ENCODE measurements around the gene SLC8A1. TPM values are rescaled to one million over a fixed set of nuclear protein-coding genes. Genes with fewer than 3 reads are reported as not detected.

SLC8A1 gene
- total RNA-seq, 4 donors from 2014 or later, result 2.2 to 45.0 (median 9.6) TPM

GRCh38 chr2:40458271-40458794 lies 6.4 kb upstream of the SLC8A1 start:
- H3K36me3 ChIP-seq, result no peaks in the 10 kb centered on the region
- DNase-seq, result no peak
- intact Hi-C loops (cut with DNase I), result no loop called here
- no peak for TF ChIP-seq POLR2A (IDR thresholded peaks at IDR 0.05)
- no peak for TF ChIP-seq CTCF (IDR thresholded peaks at IDR 0.05)
- no peaks in the 10 kb centered on the region for H3K4me1 ChIP-seq
- WGBS, 2 donors, result 69 to 77% methylated on average over 5 to 6 of the region's 6 CpGs
- no peaks in the 10 kb centered on the region for H3K27me3 ChIP-seq
- H3K4me3 ChIP-seq, result no peak overlapping the region
- H3K27ac ChIP-seq, result no peak overlapping the region
- no peaks in the 10 kb centered on the region for H3K9me3 ChIP-seq

- WGBS, 2 donors, result 57 to 64% methylated on average over 5 of the region's 5 CpGs
- no peak for TF ChIP-seq CTCF (IDR thresholded peaks at IDR 0.05)
- TF ChIP-seq POLR2A (IDR thresholded peaks at IDR 0.05), result no peak
- H3K9me3 ChIP-seq, result no peaks in the 10 kb centered on the region
- DNase-seq, result no peak
- no peaks in the 10 kb centered on the region for H3K27me3 ChIP-seq
- no peak overlapping the region for H3K27ac ChIP-seq
- H3K36me3 ChIP-seq, result no peaks in the 10 kb centered on the region
- H3K4me3 ChIP-seq, result no peak overlapping the region
- H3K4me1 ChIP-seq, result no peaks in the 10 kb centered on the region
- intact Hi-C loops (cut with DNase I), result no loop called here
These were observed 5.9 kb upstream of the SLC8A1 start for GRCh38 chr2:40457837-40458236.

GRCh38 chr2:40457366-40457765 lies 5.5 kb upstream of the SLC8A1 start:
- peaks cover 0 to 2% (median 0%) of the 10 kb centered on the region in 4 donors for H3K27me3 ChIP-seq
- WGBS, 2 donors, result 77 to 84% methylated on average over 3 of the region's 3 CpGs
- no peak overlapping the region for H3K27ac ChIP-seq
- no peak for DNase-seq
- no peaks in the 10 kb centered on the region for H3K9me3 ChIP-seq
- TF ChIP-seq POLR2A (IDR thresholded peaks at IDR 0.05) (no peak), CTCF (IDR thresholded peaks at IDR 0.05) (no peak)
- intact Hi-C loops (cut with DNase I), result no loop called here
- H3K4me1 ChIP-seq, result peaks cover 0 to 3% (median 2%) of the 10 kb centered on the region in 3 donors
- no peak overlapping the region for H3K4me3 ChIP-seq
- H3K36me3 ChIP-seq, result no peaks in the 10 kb centered on the region

- Histone ChIP-seq H3K4me3 (no peak overlapping the region), H3K27ac (no peak overlapping the region), H3K9me3 (no peaks in the 10 kb centered on the region), H3K4me1 (peaks cover 0 to 6% (median 5%) of the 10 kb centered on the region in 3 donors), H3K27me3 (peaks cover 0 to 6% (median 0%) of the 10 kb centered on the region in 4 donors), H3K36me3 (no peaks in the 10 kb centered on the region)
- WGBS, 2 donors, result 84 to 93% methylated on average over 2 of the region's 2 CpGs
- intact Hi-C loops (cut with DNase I), result no loop called here
- no peak for TF ChIP-seq POLR2A (IDR thresholded peaks at IDR 0.05)
- no peak for TF ChIP-seq CTCF (IDR thresholded peaks at IDR 0.05)
- DNase-seq, result no peak
These were observed 5.0 kb upstream of the SLC8A1 start for GRCh38 chr2:40456926-40457325.

GRCh38 chr2:40455661-40456060 lies 3.8 kb upstream of the SLC8A1 start:
- Histone ChIP-seq H3K36me3 (no peaks in the 10 kb centered on the region), H3K27ac (no peak overlapping the region), H3K27me3 (peaks cover 0 to 14% (median 0%) of the 10 kb centered on the region in 4 donors), H3K4me3 (no peak overlapping the region), H3K4me1 (peaks cover 0 to 18% (median 5%) of the 10 kb centered on the region in 3 donors), H3K9me3 (no peaks in the 10 kb centered on the region)
- intact Hi-C loops (cut with DNase I), result no loop called here
- TF ChIP-seq CTCF (IDR thresholded peaks at IDR 0.05) (no peak), POLR2A (IDR thresholded peaks at IDR 0.05) (no peak)
- WGBS, 2 donors, result 27 to 82% methylated on average over 2 of the region's 5 CpGs
- DNase-seq, result no peak
